GM18867 (cell line): ENCODE results near the gene DPH5.
A peak's percentile ranks its signal among the peaks of the same experiment; 100 is the strongest.
"Not testable (repeated sequence)": the region's sequence is repeated elsewhere in the genome, so short reads cannot be mapped to it uniquely, and the experiment has no call there.

ENCODE experiments used
- ATAC-seq: cut with Tn5 transposase; IDR thresholded peaks from one replicate; pipeline ENCODE4 v1.9.1; 2021; ENCODE audit warnings: mild to moderate bottlenecking, moderate library complexity; ENCODE audit not compliant: unreplicated experiment

The DPH5 gene

DNA sequence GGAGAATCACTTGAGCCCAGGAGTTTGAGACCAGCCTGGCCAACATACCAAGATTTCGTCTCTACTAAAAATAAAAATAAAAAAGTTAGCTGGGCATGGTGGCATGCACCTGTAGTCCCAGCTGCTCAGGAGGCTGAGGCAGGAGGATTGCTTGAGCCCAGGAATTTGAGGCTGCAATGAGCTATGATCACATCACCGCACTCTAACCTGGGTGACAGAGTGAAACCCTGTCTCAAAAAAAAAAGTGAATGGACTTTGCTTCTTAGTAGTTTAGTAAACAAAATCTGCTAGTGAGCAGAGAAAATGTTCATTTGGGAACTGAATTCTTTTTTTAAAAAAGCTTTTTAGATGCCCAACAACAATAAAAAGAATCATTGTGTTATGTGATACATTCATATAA lies 6.5 kb upstream of the DPH5 start:
- not testable (repeated sequence) for ATAC-seq

DNA sequence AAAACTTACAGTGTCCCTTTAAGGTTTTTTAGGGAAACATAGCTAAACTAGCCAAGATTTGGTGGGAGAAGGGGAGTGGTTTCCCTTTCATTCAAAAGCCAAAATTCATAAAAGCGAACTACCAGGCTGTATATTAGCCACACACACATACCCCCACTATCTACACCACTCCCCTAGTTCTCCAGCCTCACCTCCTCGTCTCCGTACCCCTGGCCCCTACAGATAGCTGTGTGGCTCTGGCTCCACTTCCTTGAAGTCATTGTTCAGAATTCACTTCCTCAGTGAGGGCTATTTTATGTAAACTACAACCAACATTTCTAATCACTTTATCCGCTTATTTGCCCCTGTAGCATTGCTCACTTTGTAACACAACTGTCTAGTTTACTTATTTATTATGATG lies 5.3 kb upstream of the DPH5 start:
- no peak for ATAC-seq

DNA sequence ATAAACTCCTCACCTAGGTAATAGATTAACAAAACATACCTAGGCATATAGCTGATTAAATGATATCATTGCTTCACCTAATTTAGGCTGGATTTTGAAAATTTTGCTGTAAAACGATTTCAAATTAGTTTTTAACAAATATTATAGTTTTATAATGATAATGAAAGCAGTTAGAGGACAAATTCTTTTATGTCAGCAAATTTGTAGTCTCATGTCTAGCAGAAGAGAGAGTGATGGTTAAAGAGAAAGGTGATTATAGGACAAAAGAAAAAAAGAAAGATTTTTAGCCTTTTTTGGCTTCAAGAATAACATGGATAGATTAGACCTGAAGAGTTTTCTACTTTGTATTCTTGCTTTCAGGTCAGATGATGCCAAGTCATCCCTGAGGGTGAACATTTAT lies 3.6 kb upstream of the DPH5 start:
- ATAC-seq = no peak

DNA sequence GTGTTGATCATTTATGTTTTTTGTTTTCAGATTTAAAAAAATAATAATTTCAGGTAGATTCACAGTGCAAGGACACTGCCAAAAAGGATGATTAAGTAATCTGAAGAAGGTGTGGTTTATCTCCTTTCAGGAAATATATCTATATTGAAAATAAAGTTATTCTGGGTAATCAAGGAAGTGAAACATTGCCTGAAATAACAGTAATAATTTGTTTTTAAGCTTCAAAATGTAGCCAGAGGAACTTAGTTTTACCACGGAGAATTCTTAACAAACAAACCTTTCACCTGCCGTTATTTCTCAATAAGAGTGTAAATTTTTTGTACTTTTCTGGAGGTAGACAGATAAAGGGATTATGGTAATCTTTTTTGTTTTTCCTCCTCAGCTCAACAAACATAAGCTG lies 2.9 kb upstream of the DPH5 start:
- no peak for ATAC-seq

DNA sequence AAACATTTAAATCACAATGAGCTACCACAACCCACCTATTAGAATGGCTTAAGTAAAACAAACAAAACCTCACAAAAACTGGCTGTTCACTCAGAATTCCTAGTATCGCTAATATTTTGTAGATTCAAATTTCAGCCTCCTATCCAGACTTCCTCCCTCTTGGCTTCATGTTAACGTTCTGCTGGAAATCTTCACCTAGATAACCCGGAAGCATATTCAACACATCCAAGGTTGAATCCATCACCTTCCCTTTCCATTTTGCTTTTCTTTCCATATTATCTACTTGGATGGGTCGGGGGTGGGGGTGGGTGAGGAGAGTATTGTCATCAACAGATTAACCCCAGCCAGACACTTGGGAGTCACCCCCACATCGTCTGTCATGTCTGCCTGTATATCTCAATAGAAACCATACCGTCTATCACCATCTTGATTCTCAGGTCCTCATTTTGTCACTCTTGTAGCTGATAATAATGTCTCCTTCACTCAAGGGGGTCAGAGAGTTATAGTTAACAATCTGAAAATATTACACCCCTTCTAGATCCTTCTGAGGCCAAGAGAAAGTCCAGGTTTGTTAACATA lies 1.7 kb upstream of the DPH5 start:
- no peak for ATAC-seq

DNA sequence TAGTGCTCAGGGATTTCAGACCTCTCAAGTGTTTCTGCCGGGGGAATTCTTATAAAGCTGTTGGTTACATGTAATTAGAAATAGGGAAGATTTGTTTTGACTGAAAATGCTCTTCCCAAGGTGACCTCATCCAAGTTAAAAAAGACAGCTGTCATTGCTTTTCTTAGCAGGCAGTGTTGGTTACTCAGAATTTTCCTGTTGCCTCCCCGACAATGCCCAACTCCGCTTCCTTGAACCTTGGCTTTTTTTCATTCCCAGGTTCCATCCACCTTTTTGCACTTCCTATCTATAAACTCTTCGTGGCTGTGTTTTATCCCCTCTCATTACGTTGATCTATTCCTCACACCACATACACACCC lies 825 bp upstream of the DPH5 start:
- ATAC-seq = no peak

DNA sequence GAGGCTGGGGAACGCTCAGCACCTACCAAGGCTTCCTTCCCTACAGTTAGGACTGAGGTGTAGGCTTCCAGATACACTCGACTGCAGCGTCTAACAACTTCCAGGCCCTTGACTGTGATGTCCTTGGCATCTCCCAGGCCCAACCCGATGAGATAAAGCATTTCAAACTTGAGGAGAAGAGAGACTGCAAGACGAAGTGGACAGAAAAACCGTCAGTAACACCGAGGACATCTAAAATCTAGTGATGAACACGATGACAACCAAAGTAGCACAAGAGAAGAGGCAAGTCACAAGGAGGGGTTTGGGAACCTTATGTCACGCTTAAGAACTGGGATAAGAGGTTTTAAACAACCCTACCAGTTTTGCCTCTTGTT lies 314 bp downstream of the DPH5 start:
- ATAC-seq = peak; percentile 35

DNA sequence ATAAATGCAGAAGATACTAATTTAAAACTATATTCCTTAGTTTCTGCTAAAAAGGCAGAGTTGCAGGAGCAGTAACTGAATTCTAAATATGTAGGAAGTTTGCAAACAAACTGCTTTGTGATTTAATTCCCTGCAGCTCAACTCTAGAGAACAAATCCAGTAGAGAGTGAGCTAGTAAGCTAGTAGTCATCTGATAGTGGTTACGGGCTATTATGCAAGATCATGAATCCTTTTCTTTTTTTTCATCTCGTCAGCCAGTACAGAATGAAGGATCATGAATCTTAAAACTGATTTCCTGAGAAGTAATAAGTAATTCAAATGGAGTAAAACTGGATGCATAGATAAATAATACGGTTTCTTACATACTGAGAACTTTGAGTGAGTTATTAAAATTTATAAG lies 3.3 kb downstream of the DPH5 start:
- no peak for ATAC-seq

DNA sequence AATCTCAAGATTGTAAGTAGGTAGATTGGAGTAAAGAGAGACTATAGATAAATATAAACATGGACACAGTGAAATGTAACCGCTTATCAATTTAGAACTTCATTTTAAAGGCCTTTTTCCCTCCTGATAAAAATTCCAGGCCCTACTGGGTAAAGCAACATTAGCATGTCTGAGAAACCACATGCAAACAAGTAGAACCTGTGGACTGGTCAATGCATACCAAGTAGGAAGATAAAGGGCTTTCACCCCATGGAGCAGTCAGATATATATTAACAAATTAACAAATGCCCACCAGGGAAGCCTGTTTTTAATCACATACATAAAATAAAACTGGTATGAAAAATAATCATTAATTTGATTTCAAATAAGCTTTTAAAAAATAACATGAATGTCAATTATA lies 8.1 kb downstream of the DPH5 start:
- ATAC-seq = no peak

DNA sequence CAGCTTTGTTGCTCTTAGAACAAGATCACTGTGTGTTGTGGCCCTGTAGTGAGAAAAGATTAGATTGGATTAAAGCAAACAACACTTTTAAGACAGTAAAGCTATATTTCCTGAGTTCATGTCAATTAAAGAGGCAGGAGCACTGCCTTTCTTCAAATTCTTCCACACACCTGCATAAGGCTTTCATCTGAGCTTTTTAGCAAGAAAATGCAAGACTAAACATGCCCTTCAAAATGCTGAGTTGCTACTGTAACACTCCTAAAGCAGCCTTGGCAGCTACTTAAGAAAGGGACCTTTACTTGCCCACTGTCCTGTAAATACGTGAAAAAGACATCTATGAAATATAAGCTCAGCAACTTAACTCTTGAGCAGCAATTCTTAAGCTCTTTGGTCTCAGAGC lies 11.8 kb downstream of the DPH5 start:
- ATAC-seq = no peak

DNA sequence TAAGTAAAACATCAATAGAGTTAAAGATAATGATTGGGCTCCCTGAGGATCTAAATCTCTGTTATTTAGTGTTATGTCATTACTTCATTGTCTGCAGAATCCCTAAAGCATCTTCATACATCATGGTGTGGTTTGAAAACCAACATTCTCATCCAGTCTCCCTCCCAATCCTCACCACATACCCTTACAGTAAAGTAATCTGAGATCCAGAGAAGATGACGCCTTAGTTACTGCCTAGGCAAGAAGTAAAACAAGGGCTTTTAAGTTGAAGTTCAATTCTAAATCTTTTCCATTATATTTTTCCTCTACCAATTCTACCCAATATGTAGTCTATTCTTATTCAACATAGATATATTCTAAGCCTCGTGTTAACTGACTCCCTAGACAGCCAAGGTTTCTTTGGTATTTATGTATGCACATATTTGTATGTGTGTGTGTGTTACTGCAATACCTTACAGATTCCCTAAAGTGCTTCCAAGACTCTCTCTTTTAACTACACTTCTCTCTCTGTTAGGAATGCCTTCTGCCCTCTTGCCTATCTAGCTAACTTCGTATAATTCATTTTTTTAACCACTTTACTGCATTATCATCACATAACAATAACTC lies 17.3 kb downstream of the DPH5 start:
- no peak for ATAC-seq

DNA sequence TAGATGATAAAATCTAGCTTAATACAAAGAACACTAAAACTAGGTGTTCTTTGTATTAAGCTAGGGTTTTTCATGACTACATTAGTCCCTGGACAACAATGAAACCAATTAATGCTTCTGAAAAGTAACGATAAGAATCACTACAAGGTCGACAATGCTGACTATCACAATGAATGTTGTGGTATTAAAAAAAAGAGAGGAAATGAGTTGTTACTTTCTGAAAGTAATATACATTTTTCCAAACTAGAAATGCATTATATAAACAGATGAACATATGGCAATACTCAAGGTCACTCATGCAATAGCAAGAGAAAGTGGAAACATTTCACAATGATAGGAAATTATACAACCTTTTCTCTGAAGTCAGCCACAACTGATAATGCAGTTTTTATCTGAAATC lies 19.0 kb downstream of the DPH5 start:
- ATAC-seq = no peak

DNA sequence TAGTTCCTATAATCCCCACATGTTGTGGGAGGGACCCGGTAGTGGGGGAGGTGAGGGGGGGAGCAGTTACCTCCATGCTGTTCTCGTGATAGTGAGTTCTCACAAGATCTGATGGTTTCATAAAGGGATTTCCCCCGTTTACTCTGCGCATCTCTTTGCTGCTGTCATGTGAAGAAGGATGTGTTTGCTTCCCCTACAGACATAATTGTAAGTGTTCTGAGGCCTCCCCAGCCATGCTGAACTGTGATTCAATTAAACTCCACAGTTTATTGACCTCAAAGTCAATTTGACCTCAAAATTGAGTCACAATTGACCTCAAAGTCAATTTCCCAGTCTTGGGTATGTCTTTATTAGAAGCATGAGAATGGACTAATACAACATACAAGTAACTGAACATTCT lies 19.7 kb downstream of the DPH5 start:
- ATAC-seq = no peak

DNA sequence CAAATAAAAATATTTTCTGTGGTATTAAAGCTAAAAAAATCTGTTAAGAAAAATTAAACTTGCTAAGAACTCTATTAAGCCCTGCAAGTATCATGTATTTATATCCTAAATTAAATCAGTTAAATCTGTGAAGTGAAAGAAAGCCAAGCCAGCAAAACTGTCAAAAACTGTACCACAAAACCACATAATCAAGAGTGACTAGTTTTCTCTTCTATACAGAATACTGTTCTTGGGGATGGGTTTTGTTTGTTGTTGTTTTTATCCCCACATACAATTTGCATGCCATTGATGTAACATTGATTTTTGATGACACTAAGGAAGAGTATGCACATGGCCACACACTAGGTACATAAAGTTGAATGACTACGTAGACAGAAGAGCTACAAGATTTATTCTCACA lies 20.4 kb downstream of the DPH5 start:
- no peak for ATAC-seq

DNA sequence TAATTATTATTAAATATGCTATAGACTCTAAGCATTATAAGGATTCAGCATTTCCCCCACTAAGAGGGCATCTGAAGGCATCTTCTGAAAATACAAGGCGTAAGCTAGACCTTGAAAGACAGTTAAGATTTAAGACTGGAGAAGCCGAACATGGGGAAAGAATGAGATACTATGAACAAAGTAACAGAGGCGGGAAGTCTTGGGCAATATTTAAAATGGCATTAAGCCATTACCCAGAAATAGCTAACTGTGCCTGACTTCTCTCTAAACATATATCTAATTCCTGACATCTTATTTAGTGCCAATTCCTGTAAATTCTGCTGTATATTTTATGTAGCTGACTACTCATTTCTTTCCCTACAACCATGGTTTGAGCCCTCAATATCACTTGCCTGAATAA lies 20.9 kb downstream of the DPH5 start:
- ATAC-seq = no peak

DNA sequence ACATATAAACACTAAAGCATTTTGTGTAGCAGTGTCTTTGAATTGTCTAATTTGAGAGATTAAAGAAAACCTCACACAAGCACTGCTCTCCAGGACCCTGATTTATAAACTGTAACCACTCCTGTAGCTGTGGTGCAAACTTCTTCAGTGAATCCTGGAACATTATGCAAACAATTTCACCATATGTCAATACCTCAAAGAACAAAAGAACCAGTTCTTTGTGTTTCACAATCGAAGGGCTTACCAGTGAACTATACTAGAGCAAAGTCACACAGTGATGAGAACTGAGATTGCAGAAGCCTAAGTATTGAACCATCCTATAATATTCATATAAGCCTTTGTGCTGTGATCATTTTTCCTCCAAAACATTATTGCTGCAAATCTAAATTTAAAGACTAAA lies 21.5 kb downstream of the DPH5 start:
- ATAC-seq = no peak

DNA sequence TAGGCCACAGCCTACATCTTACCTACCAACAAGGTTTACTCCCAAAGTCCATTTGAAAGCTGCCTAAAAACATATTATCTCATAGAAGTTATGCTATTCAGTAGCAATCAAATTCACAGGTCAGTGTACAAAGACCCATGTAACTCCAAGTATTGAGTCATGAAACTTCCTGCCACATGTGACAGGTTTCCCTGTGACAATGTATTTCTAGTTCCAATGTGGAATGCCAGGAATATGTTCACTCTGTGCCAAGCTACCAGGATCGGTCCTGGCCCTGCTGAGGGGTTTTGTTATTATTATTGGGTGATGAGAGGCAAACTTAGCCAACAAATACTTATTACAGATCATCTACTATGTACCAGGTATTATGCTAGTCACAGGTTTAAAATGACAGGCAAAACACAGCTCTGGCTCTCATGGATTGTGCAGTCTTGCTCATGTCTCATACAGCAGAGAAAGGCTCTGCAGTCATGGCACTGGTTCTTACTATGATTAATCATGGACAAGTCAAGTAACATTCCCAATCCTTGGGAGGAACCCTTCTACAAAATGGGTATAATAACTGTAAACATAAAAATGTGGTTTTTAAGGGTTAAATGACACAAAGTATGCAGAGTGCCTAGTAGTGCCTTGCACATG lies 22.5 kb downstream of the DPH5 start:
- ATAC-seq = no peak

DNA sequence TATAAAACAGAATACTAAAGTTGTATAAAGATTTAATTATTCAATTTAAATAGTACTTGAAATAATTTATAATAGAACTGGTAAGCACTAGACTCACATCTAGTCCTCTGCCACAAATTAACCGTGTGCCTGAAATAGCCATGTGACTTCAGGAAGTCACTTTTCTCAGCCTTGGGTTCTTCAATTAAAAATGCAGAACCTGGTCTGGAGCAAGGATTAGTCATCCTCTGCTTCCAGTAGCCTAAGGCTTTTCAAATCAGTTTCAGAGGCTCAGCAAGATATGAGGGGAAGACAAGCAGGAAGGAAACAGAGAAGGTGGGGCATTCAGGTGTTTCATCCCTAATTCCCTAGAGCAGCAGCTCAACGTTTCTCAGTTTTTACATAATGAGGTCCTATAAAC lies 23.0 kb downstream of the DPH5 start:
- ATAC-seq = no peak

DNA sequence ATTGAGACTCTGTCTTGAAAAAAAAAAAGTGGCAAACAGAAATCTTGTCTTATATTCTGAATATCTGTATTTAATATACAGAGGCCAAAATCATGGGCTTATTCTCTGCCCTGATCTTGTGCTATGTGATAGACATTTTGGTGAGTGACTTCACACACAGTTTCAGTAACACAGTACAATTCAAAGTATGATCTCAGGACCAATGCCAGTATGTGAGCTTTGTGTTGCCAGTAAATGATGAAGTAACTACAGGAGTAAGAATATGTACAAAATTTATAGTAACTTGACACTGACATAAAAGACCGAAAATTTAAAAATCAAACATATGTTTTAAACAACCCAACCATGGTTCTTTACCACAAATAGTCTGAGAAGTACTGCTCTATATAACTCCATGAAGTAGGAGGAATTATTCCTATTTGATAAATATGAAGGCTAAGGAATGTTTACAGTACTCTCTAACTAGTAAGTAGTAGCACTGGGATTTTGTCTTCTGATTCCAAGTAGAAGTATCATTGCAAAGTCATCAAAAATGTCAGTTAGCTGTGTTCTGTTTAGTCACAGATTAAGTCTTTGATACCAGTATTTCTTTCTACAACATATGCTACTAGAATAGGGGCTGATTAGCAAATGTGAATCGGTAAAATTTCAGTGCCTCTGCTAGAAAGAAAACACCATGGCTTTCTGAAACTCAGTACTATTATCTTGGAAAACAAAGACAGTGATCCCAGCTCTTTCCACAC lies 25.3 kb downstream of the DPH5 start:
- ATAC-seq = no peak

DNA sequence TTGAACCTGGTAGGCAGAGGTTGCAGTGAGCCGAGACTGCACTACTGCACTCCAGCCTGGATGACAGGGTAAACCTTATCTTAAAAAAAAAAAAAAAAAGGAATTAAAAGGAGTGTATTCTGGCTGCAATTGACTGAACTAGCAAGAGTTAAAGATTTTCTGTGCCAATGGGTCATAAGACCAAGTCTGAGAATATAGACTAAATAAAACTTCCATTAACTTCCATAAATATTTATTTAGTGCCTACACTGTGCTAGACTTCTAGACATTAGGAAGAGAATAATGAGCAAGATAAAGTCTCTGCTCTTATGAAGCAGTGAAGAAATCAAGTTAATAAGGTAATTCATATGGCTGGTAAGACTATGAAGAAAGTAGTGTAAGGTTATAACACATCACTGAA lies 27.2 kb downstream of the DPH5 start:
- ATAC-seq = no peak

DNA sequence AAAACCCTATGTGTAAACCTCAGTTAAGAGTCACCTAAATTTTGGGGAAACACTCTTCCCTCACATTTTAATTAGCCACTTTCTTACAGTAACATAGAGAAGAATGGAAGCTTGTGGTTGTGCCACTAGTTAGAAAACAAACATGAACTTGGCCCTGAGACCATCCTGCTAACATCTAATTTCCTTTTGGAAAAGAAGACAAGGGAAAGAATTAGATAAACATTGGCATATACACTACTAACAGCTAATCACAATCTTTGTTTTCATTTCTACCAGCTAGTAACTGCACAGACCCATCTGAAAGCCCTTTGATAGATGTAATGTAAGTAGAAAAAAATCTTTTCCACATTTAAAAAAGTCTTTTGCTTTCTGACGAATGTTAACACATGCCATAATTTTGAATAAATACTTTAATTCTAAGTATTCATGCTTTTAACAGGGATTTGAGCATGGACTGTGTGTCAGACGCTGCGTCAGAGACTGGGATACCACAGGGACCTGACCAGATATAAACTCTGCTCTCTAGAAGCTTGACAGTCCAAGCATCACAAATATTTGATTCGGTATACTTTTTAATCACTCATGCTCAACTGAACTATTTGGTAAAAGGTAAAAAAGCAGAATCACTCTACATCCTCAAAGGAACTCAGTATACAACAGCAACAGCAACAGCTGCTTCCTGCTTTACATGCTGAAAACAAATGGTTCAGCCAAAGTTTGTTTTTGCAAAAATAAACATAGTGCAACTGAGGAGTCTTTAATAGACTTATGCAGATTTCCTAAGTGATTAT lies 30.2 kb downstream of the DPH5 start:
- no peak for ATAC-seq
